K562 (cell line): ENCODE data around the gene FAM241B. TPM values are rescaled to one million over a fixed set of nuclear protein-coding genes. Genes with fewer than 3 reads are reported as not detected.

Experiments used
- ATAC-seq: fragments of 200-7000 bp; cut with Tn5 transposase; 3 replicates; pipeline ENCODE4 v1.9.1; 2020; ENCODE audit warnings: moderate library complexity
- BruUV-seq: library from RNA; stranded (reverse); fragments of 400-500 nt; replicated peaks from 2 replicates; lab custom pipeline; 2021; lab: Mats Ljungman, UMichigan
- CTCF ChIA-PET: fragments of 300-600 bp; formaldehyde crosslinking; extraction: SDS; loops from one replicate; lab custom pipeline; 2021; ENCODE audit warnings: low intra/inter-chr PET ratio; lab: Yijun Ruan, JAX
- POLR2A ChIA-PET: fragments of 300-600, 350-650 bp; sonication (Branson Sonifier 250); formaldehyde crosslinking; extraction: SDS; loops from one replicate; lab custom pipeline; 2021; ENCODE audit warnings: antibody characterized with exemption, inconsistent platforms; lab: Yijun Ruan, JAX
- DNase-seq, 4 experiments: peaks; one replicate each; pipeline versions ENCODE4 v3.0.0 to v3.0.0-alpha.2; 2011 to 2018; ENCODE audit warnings: low spot score in 3 of 4, mixed read lengths in 3 of 4; ENCODE audit errors: extremely low read depth in 1 of 4
- FAIRE-seq: peaks from 2 replicates; lab custom pipeline; 2011; peaks lifted over from hg19 to GRCh38; lab: Jason Lieb, UNC
- H2AFZ ChIP-seq: 2 replicates; pipeline ENCODE4 v1.6.0; 2011; ENCODE audit warnings: low read depth, low read length, control low read depth, inconsistent platforms
- H3K27ac ChIP-seq: fragments of 200-600 bp; 3 replicates; pipeline ENCODE4 v1.8.0; 2011; ENCODE audit warnings: low read depth, mild to moderate bottlenecking, control low read depth, inconsistent platforms, low read length, moderate library complexity, mixed read lengths; ENCODE audit errors: extremely low read depth
- H3K27me3 ChIP-seq, 2 experiments: fragments of 300-600 bp in 1 of 2; 2 replicates in 1 of 2; 3 replicates in 1 of 2; pipeline versions ENCODE4 v1.6.0 to v1.8.0; 2011; ENCODE audit warnings: inconsistent platforms in 2 of 2, low read length in 2 of 2, mild to moderate bottlenecking in 1 of 2, mixed read lengths in 1 of 2, moderate library complexity in 1 of 2; ENCODE audit not compliant: control insufficient read depth in 2 of 2, insufficient read depth in 2 of 2
- H3K36me3 ChIP-seq: fragments of 300-600 bp; 3 replicates; pipeline ENCODE4 v1.8.0; 2011; ENCODE audit warnings: mild to moderate bottlenecking, low read length, inconsistent platforms; ENCODE audit not compliant: control insufficient read depth, insufficient read depth
- H3K4me1 ChIP-seq, 2 experiments: fragments of 200-600 bp in 1 of 2; replicated peaks in 1 of 2; 2 replicates in 1 of 2; 3 replicates in 1 of 2; pipeline versions ENCODE4 v1.5.1 to v1.8.0; 2011; ENCODE audit warnings: inconsistent platforms in 2 of 2, low read length in 2 of 2, mild to moderate bottlenecking in 1 of 2, mixed read lengths in 1 of 2, moderate library complexity in 1 of 2; ENCODE audit not compliant: control insufficient read depth in 2 of 2, insufficient read depth in 2 of 2
- H3K4me2 ChIP-seq: 2 replicates; pipeline ENCODE4 v1.6.1; 2011; ENCODE audit warnings: low read length, control low read depth, inconsistent platforms, mixed read lengths; ENCODE audit not compliant: insufficient read depth
- H3K4me3 ChIP-seq: fragments of 200-600 bp; sonication (generic), shearing (Covaris generic); 2 replicates; pipeline ENCODE4 v1.5.1; 2016; ENCODE audit warnings: control low read depth, inconsistent platforms
- H3K79me2 ChIP-seq: fragments of 200-600 bp; 3 replicates; pipeline ENCODE4 v1.8.0; 2011; ENCODE audit warnings: low read length, inconsistent platforms; ENCODE audit not compliant: control insufficient read depth, insufficient read depth
- H3K9ac ChIP-seq, 2 experiments: 2 replicates each; pipeline versions ENCODE4 v1.6.0 to v1.6.1; 2011; ENCODE audit warnings: low read depth in 2 of 2, low read length in 2 of 2, control low read depth in 1 of 2, inconsistent platforms in 1 of 2, mild to moderate bottlenecking in 1 of 2, mixed read lengths in 1 of 2; ENCODE audit not compliant: insufficient read depth in 1 of 2
- H3K9me1 ChIP-seq: one replicate; pipeline ENCODE4 v1.6.0; 2011; ENCODE audit warnings: inconsistent platforms, mild to moderate bottlenecking, low read length, moderate library complexity; ENCODE audit not compliant: control insufficient read depth, insufficient read depth
- H3K9me3 ChIP-seq: replicated peaks from 2 replicates; pipeline ENCODE4 v1.5.1; 2011; ENCODE audit warnings: low read depth, low read length, inconsistent platforms; ENCODE audit not compliant: control insufficient read depth, insufficient read depth
- H4K20me1 ChIP-seq: replicated peaks from 2 replicates; pipeline ENCODE4 v1.6.1; 2011; ENCODE audit warnings: low read length, inconsistent platforms, mixed read lengths; ENCODE audit not compliant: control insufficient read depth, insufficient read depth
- CREB1 ChIP-seq, 2 experiments: sonication (generic) in 1 of 2; formaldehyde crosslinking in 1 of 2; IDR thresholded peaks; 2 replicates each; pipeline versions ENCODE4 v1.6.1 to v1.8.0; 2012 to 2022; ENCODE audit warnings: inconsistent platforms in 1 of 2, mild to moderate bottlenecking in 1 of 2, missing genetic modification reagents in 1 of 2, moderate library complexity in 1 of 2
- U2AF2 ChIP-seq: fragments of 200-400 bp; formaldehyde crosslinking; optimal IDR thresholded peaks from 2 replicates; pipeline ENCODE3; 2017; ENCODE audit warnings: low read depth, mild to moderate bottlenecking, low read length
- ZNF3 ChIP-seq: fragments of 250-450 bp; sonication (Bioruptor Pico); IDR thresholded peaks from 2 replicates; pipeline ENCODE4 v1.5.0; 2021; ENCODE audit warnings: mild to moderate bottlenecking, moderate library complexity
- ZNF655 ChIP-seq: fragments of 250-450 bp; sonication (Bioruptor Pico); IDR thresholded peaks from 2 replicates; pipeline ENCODE4 v1.5.0; 2021
- WGBS: fragments of 100-300 bp; shearing (Covaris generic); methylation state at CpG from one replicate; pipeline ENCODE4 v1.1.6; 2016; ENCODE audit warnings: low coverage, mixed read lengths; ENCODE audit not compliant: insufficient coverage; ENCODE audit errors: missing lambda C conversion rate; 5-methylcytosine and 5-hydroxymethylcytosine counted together
- in situ Hi-C: fragments of 300-500 bp; cut with MboI; formaldehyde crosslinking; loops from 4 replicates; pipeline ENCODE4 v1.15.0; 2018; ENCODE audit warnings: inconsistent platforms, mixed read lengths
- intact Hi-C: fragments of 100-400 bp; cut with micrococcal nuclease; formaldehyde crosslinking; loops from 2 replicates; pipeline ENCODE4 v1.14.2; 2022
- polyA plus RNA-seq, 8 experiments: library from polyadenylated mRNA; depleted of rRNA in 4 of 8; stranded (reverse) in 5 of 8; unstranded in 3 of 8; fragments of >200 nt; fragmentation: Nextera tagmentation in 2 of 8; fragmentation: Illumina TruSeq in 1 of 8; extraction: Ambion mirVana in 2 of 8; extraction: Trizol in 1 of 8; gene quantifications; 2 replicates each; pipeline versions ENCODE4 v1.2.1 to v1.2.3, GENCODE V29; 2011 to 2014; ENCODE audit warnings: inconsistent platforms in 1 of 8, missing spikeins in 1 of 8
- total RNA-seq, 7 experiments: library from RNA; depleted of rRNA in 6 of 7; stranded (reverse); fragments of >200 nt in 6 of 7; fragmentation: Illumina TruSeq in 2 of 7; extraction: Trizol in 2 of 7; gene quantifications; 2 replicates each; pipeline versions ENCODE4 v1.2.1 to v1.2.3, GENCODE V29; 2011 to 2021; ENCODE audit warnings: low replicate concordance in 1 of 7
- TF ChIP-seq, protein P1 (sequence below): fragments of 450-650 bp; IDR thresholded peaks from 2 replicates; pipeline ENCODE4 v1.6.1; 2018; ENCODE audit warnings: mild to moderate bottlenecking, low read depth; ENCODE audit not compliant: partially characterized antibody

FAM241B gene
- total and polyA plus RNA-seq, 9 of the 15 experiments (the other 6 are each of a cell fraction or from before 2014, with no cell fraction given): 1.9 to 11.1 (median 3.0) TPM

DNA sequence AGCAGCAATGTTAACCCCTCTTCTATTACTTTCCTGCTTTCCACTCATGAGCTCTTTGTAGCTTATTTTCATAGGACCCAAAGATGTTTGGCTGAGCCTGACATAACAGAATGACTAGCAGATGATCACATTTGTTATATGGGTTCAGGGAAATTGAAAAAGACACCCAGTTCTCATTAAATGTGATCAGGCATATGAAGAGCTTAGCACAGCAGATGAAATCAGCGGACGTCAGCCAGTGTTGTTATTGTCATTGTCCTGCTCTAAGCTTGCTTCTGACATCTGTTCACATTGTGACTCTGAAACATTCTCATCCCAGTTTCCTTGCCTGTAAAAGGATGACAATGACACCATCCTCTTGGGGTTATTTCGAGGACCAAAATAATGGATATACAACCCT is 43.5 kb downstream of the FAM241B start:
- Histone ChIP-seq H2AFZ (no peak overlapping the region), H3K27ac (no peak overlapping the region), H3K9me1 (no peaks in the 10 kb centered on the region), H3K9me3 (no peaks in the 10 kb centered on the region), H4K20me1 (0 out of 2 replicates have a peak, but pooled peaks cover 5% of the 10 kb centered on the region), H3K4me2 (no peak overlapping the region), H3K9ac (no peak overlapping the region), H3K79me2 (no peaks in the 10 kb centered on the region), H3K4me1 (no peaks in the 10 kb centered on the region), H3K4me3 (no peak overlapping the region), H3K36me3 (no peaks in the 10 kb centered on the region; the same call in 2 of the 3 replicates), H3K27me3 (peaks cover 20 to 41% of the 10 kb centered on the region in 2 experiments)
- no TSS peak for BruUV-seq
- DNase-seq (no peak), FAIRE-seq (no peak), ATAC-seq (no peak)
- POLR2A ChIA-PET: interaction anchor here (1.0 to 1.2 kb wide), 4 partner anchors 10 to 16 kb away, joined by 3 to 4 read pairs (median 3); no protein-coding TSS in a partner anchor
- in situ Hi-C loops: no loop called here
- no peak for TF ChIP-seq CREB1 (IDR thresholded peaks at IDR 0.05)
- no peak for TF ChIP-seq CREB1 (CRISPR knock-in tag; IDR thresholded peaks at IDR 0.05)
- TF ChIP-seq U2AF2: no peak
- TF ChIP-seq ZNF655 (CRISPR knock-in tag): no peak
- TF ChIP-seq, protein P1, sequence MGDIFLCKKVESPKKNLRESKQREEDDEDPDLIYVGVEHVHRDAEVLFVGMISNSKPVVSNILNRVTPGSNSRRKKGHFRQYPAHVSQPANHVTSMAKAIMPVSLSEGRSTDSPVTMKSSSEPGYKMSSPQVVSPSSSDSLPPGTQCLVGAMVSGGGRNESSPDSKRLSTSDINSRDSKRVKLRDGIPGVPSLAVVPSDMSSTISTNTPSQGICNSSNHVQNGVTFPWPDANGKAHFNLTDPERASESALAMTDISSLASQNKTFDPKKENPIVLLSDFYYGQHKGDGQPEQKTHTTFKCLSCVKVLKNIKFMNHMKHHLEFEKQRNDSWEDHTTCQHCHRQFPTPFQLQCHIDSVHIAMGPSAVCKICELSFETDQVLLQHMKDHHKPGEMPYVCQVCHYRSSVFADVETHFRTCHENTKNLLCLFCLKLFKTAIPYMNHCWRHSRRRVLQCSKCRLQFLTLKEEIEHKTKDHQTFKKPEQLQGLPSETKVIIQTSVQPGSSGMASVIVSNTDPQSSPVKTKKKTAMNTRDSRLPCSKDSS: no peak
- TF ChIP-seq ZNF3: no peak
- intact Hi-C loops: no loop called here
- 0% methylated on average over 3 of the region's 3 CpGs for WGBS
- CTCF ChIA-PET: no interaction called here
